GM18868 (cell line): ENCODE results near the gene KRTAP5-8.
"Not testable (repeated sequence)": the region's sequence is repeated elsewhere in the genome, so short reads cannot be mapped to it uniquely, and the experiment has no call there.

ENCODE experiments used
- ATAC-seq: cut with Tn5 transposase; IDR thresholded peaks from one replicate; pipeline ENCODE4 v1.9.1; 2021; ENCODE audit warnings: mild to moderate bottlenecking, moderate library complexity; ENCODE audit not compliant: unreplicated experiment

KRTAP5-8 gene

DNA sequence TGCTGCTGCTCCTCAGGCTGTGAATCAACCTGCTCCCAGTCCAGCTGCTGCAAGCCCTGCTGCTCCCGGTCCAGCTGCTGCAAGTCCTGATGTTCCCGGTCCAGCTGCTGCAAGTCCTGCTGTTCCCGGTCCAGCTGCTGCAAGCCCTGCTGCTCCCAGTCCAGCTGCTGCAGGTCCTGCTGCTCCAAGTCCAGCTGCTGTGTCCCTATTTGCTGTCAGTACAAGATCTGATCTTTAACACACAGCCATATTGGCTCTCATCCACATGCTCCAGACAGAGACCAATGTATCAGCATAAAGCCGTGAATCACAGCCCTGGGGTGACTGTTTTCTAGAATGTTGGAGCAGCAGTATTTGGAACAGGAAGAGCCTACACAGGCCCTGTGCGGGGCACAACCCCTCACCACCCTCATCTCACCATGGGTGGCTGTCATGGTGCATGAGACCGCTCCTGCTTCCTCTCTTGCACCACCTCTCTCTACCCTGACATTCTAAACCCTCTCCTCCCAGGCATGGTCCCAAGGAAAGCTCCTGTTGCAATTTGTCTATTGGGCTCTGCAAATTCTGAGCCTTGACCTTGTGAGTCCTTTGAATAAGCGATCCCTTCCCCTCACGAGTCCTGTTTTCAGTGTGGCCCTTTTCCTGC is 31.0 kb downstream of the KRTAP5-8 start:
- ATAC-seq, result no peak

DNA sequence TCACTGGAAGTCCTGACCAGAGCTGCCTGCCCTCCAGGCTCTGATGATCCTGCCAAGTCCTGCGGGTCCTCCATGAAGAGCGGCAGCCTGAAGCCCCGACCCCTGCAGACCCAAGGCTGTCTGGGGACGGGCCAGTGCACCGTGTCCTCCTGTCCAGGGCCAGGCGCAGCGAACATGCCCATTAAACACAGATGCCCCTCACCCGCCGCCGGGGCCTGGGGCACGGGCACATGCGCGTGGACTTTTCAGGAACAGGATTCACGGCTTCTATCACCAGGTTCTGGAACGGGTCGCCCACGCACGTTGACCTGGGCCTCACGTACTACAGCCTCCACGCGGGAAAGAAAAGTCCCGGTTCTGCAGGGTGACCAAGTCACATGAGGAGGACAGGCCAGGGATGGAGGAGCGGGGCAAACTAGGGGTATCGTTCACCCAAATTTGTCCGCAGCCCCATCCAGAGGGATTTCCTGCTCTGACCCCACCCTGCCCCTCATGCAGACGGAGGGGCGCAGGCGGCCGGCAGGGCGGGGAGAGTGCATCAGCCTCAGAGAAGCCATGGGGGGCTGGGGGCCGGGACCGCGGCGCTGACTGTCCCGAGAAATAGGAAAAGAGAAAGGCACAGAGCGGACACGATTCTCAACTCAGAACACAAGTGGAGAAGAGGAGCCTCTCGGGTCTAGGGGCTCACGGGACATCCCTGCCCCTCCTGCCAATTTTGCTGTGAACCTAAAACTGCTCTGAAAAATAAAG is 33.5 kb downstream of the KRTAP5-8 start:
- not testable (repeated sequence) for ATAC-seq

- no peak for ATAC-seq
These were observed 35.0 kb downstream of the KRTAP5-8 start for GRCh38 chr11:71572811-71573210.

GRCh38 chr11:71574418-71574817 is 36.6 kb downstream of the KRTAP5-8 start:
- no peak for ATAC-seq

GRCh38 chr11:71575723-71576424 is 38.0 kb downstream of the KRTAP5-8 start:
- ATAC-seq, result no peak

DNA sequence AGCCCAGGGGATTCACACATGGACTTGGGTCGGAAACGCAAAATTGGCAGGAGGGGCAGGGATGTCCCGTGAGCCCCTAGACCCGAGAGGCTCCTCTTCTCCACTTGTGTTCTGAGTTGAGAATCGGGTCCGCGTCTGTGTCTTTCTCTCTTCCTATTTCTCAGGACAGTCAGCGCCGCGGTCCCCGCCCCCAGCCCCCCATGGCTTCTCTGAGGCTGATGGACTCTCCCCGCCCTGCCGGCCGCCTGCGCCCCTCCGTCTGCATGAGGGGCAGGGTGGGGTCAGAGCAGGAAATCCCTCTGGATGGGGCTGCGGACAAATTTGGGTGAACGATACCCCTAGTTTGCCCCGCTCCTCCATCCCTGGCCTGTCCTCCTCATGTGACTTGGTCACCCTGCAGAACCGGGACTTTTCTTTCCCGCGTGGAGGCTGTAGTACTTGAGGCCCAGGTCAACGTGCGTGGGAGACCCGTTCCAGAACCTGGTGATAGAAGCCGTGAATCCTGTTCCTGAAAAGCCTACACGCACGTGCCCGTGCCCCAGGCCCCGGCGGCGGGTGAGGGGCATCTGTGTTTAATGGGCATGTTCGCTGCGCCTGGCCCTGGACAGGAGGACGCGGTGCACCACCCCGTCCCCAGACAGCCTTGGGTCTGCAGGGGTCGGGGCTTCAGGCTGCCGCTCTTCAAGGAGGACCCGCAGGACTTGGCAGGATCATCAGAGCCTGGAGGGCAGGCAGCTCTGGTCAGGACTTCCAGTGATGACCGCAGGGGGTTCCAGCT is 39.1 kb downstream of the KRTAP5-8 start:
- not testable (repeated sequence) for ATAC-seq

- no peak for ATAC-seq
These were observed 39.7 kb downstream of the KRTAP5-8 start for GRCh38 chr11:71577469-71578004.

- not testable (repeated sequence) for ATAC-seq
These were observed 41.7 kb downstream of the KRTAP5-8 start for GRCh38 chr11:71579513-71579912.

DNA sequence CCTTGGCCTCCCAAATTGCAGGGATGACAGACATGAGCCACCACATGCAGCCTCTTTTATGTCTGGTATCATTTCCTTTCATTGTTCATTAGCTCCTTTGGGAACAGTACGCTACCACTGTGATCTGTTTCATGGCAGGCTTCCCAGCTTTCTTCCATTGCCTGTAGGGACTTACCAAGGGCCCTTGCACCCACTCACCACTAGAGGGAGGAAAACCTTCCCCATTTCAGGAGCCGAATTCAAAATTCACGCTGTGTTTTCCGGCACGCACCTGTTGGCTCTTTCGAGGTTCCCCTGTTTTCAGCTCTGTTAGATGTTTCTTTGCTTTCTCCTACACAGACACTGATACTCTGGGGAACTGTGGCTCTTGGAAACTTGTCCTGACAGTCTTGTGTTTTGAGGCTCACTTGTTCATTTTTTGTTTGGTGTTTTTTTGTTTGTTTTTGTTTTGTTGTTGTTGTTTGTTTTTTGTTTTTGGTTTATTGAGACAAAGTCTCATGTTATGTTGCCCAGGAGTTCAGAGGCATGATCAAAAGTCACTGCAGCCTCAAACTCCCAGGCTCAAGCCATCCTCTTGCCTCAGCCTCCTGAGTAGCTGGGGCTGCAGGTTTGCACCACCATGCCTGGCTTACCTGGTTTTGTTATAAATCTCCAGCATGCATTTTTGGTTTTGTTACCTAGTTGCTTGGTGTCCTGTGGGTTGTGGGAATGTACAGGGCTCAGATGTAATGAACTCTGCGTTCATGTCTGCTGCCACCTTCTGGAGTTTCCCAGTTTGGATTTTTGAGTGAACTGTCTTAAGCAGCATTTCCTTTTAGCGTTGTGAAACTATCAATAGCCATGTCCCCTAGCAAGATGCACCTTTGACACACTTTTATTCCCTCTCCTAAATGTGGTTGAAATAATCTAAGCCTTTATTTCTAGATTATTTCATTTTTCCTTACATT is 42.5 kb downstream of the KRTAP5-8 start:
- ATAC-seq, result no peak

DNA sequence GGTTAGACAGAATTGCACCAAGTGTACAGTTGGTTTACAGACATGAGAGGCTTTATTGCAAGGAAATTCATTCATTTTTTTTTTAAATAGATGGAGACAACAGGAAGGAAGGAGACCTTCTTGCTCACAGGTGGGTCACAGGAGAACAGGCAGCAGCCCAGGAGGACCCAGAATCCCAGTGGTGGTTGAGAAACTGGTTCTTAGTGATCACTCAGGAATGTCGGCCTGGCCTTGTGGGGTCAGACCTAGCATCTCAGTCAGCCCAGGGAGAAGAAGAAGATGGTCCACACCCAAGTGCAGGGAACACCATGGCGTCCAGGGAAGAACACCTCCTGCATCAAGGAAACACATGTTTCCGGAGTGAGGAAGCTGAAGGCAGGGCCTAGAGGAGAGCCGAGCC is 44.0 kb downstream of the KRTAP5-8 start:
- no peak for ATAC-seq

- no peak for ATAC-seq
These were observed 44.6 kb downstream of the KRTAP5-8 start, which contains the start of gene KRTAP5-11 for GRCh38 chr11:71582309-71582895. KRTAP5-11 (minus strand) TSS chr11:71582875; CDS start chr11:71582837, 38 bp downstream.

DNA sequence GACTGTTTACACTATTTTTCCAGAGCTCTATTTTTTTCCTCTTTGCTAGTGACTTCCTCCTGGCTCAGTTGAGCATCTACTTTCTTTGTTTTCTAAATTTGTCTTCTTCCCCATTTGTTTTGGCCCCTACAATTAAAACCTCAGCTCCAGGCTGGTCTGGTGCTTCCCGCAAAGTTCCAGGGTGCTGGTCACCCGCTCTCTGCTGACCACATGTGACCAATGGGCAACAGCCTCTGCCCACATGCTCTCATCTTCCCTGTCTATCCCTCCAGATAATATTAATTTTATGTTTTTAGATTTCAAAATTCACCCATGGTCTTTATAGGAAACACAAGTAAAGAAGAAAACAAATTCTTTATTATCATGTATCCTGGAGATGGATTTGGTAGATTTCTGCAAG is 45.1 kb downstream of the KRTAP5-8 start:
- ATAC-seq, result not testable (repeated sequence)

GRCh38 chr11:71585673-71586072 is 47.8 kb downstream of the KRTAP5-8 start:
- not testable (repeated sequence) for ATAC-seq

GRCh38 chr11:71588314-71588713 is 50.5 kb downstream of the KRTAP5-8 start:
- ATAC-seq, result not testable (repeated sequence)
